Esophagus muscularis mucosa (tissue), 4 donors: Measurements from ENCODE around the gene OR5AR1. TPM values are rescaled to one million over a fixed set of nuclear protein-coding genes. Genes with fewer than 3 reads are reported as not detected.

Experiments used
- DNase-seq: peaks from one replicate; pipeline ENCODE4 v3.0.0-alpha.2; 2017; ENCODE audit errors: extremely low spot score
- H3K27ac ChIP-seq, 4 donors: fragments of 200-600 bp; sonication (generic); replicated peaks in 1 of 4; 1 replicate in 3 of 4; 2 replicates in 1 of 4; pipeline ENCODE4 v1.5.1; 2016 to 2019; ENCODE audit warnings: mild to moderate bottlenecking in 1 of 4
- H3K27me3 ChIP-seq, 4 donors: fragments of 200-600 bp; sonication (generic); one replicate each; pipeline versions ENCODE4 v1.5.1 to v1.6.0; 2016 to 2019
- H3K36me3 ChIP-seq, 4 donors: fragments of 200-600 bp; sonication (generic); one replicate each; pipeline ENCODE4 v1.5.1; 2016 to 2019
- H3K4me1 ChIP-seq, 4 donors: fragments of 200-600 bp; sonication (generic); one replicate each; pipeline ENCODE4 v1.5.1; 2016 to 2019
- H3K4me3 ChIP-seq, 4 donors: fragments of 200-600 bp; sonication (generic); 1 replicate in 2 of 4; 2 replicates in 2 of 4; pipeline ENCODE4 v1.5.1; 2016 to 2019; ENCODE audit warnings: mild to moderate bottlenecking in 4 of 4, moderate library complexity in 1 of 4
- H3K9me3 ChIP-seq, 4 donors: fragments of 200-600 bp; sonication (generic); 1 replicate in 3 of 4; 2 replicates in 1 of 4; pipeline ENCODE4 v1.5.1; 2016 to 2019
- CTCF ChIP-seq, 3 experiments: fragments of 200-600 bp in 2 of 3; fragments of 450-650 bp in 1 of 3; sonication (generic) in 2 of 3; IDR thresholded peaks; one replicate each; pipeline ENCODE4 v1.5.1; 2017 to 2019; ENCODE audit warnings: antibody characterized with exemption in 3 of 3, mild to moderate bottlenecking in 2 of 3, moderate library complexity in 1 of 3
- EP300 ChIP-seq: sonication (generic); formaldehyde crosslinking; IDR thresholded peaks from one replicate; pipeline ENCODE4 v1.6.1; 2017; ENCODE audit warnings: antibody characterized with exemption
- POLR2A ChIP-seq: fragments of 450-650 bp; IDR thresholded peaks from one replicate; pipeline ENCODE4 v1.6.1; 2017; ENCODE audit warnings: antibody characterized with exemption, moderate library complexity, mild to moderate bottlenecking, low read depth
- POLR2AphosphoS5 ChIP-seq, 2 donors: sonication (generic); formaldehyde crosslinking; IDR thresholded peaks; one replicate each; pipeline ENCODE4 v1.6.1; 2017; ENCODE audit warnings: antibody characterized with exemption in 2 of 2
- WGBS: methylation state at CpG from one replicate; pipeline ENCODE4 v1.1.5; 2018; 5-methylcytosine and 5-hydroxymethylcytosine counted together
- intact Hi-C: fragments of 100-400 bp; cut with DNase I; formaldehyde crosslinking; loops from one replicate; pipeline ENCODE4 v1.15.1; 2023
- small RNA-seq, 3 donors: library from RNA; depleted of rRNA; stranded (forward); fragments of <200 nt; gene quantifications; one replicate each; pipeline ENCODE3, GENCODE V24; 2016
- total RNA-seq, 4 donors: library from RNA; depleted of rRNA; stranded (reverse); fragments of >200 nt; gene quantifications; one replicate each; pipeline versions ENCODE4 v1.1.0 to v1.2.1, GENCODE V29; 2016

Gene OR5AR1
- total RNA-seq, 4 donors from 2014 or later = not detected

GRCh38 chr11:56700914-56701485, 37.5 kb downstream of the OR5AR1 start:
- Histone ChIP-seq H3K9me3 (no peaks in the 10 kb centered on the region), H3K27me3 (no peaks in the 10 kb centered on the region), H3K4me1 (no peaks in the 10 kb centered on the region), H3K36me3 (no peaks in the 10 kb centered on the region), H3K4me3 (no peak overlapping the region), H3K27ac (no peak overlapping the region)
- TF ChIP-seq POLR2AphosphoS5 (IDR thresholded peaks at IDR 0.05) (no peak), CTCF (IDR thresholded peaks at IDR 0.05) (no peak), POLR2A (no peak), EP300 (no peak)
- DNase-seq = no peak
- intact Hi-C loops = no loop called here
- 56% methylated on average over 8 of the region's 8 CpGs for WGBS

- DNase-seq = no peak
- intact Hi-C loops = no loop called here
- no peaks in the 10 kb centered on the region for H3K36me3 ChIP-seq
- no peak overlapping the region for H3K4me3 ChIP-seq
- no peaks in the 10 kb centered on the region for H3K4me1 ChIP-seq
- no peak overlapping the region for H3K27ac ChIP-seq
- no peaks in the 10 kb centered on the region for H3K27me3 ChIP-seq
- TF ChIP-seq EP300 (no peak), POLR2A (no peak), CTCF (IDR thresholded peaks at IDR 0.05) (no peak), POLR2AphosphoS5 (IDR thresholded peaks at IDR 0.05) (no peak)
- H3K9me3 ChIP-seq = peaks cover 0 to 5% (median 0%) of the 10 kb centered on the region in 4 donors
- WGBS = 62% methylated on average over 1 of the region's 1 CpG
These were observed 42.4 kb downstream of the OR5AR1 start for GRCh38 chr11:56705784-56706396.

DNA sequence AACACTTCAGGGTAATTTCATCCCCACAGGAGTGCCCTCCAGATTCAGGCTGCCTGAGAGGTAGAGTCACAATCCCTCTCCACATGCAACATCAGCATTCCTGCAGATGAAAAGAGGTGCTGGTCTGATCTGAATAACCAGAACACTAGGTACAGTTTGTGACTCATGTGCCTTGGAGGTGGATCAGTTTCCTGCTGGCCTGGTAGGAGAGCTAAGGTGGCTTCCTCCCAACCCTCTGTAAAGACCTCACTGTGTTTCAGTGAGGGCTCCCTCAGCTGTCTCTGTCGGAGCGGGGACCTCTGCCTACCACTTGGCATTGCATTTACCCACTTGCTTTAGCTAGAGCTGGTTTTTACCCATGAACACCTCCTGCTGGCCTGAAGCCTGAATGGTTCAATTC, 43.0 kb downstream of the OR5AR1 start:
- DNase-seq = no peak
- intact Hi-C loops = no loop called here
- TF ChIP-seq POLR2A (no peak), POLR2AphosphoS5 (IDR thresholded peaks at IDR 0.05) (no peak), EP300 (no peak), CTCF (IDR thresholded peaks at IDR 0.05) (no peak)
- Histone ChIP-seq H3K36me3 (no peaks in the 10 kb centered on the region), H3K4me3 (no peak overlapping the region), H3K4me1 (no peaks in the 10 kb centered on the region), H3K27ac (no peak overlapping the region), H3K9me3 (peaks cover 0 to 5% (median 0%) of the 10 kb centered on the region in 4 donors), H3K27me3 (no peaks in the 10 kb centered on the region)
- WGBS = 86% methylated on average over 2 of the region's 2 CpGs

DNA sequence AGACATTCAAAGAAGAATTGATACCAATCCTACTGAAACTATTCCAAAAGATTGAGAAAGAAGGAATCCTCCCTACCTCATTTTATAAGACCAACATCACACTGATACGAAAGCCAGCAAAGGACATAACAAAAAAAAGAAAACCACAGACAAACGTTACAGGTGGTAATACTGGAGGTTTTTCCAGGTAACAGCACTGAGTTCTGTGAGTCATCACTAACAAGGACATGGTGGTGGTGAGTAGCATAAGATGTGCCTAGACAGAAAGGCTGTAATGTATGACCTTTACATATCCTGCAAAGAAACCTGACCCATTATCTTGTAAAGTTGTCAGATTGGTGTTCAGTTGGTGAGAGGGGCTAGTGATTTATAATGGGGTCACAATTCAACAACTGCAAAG, 50.7 kb downstream of the OR5AR1 start:
- 68% methylated on average over 2 of the region's 2 CpGs for WGBS
- Histone ChIP-seq H3K9me3 (no peaks in the 10 kb centered on the region), H3K27ac (no peak overlapping the region), H3K36me3 (no peaks in the 10 kb centered on the region), H3K4me3 (no peak overlapping the region), H3K27me3 (no peaks in the 10 kb centered on the region), H3K4me1 (no peaks in the 10 kb centered on the region)
- intact Hi-C loops = no loop called here
- no peak for DNase-seq
- TF ChIP-seq POLR2AphosphoS5 (IDR thresholded peaks at IDR 0.05) (no peak), CTCF (IDR thresholded peaks at IDR 0.05) (no peak), POLR2A (no peak), EP300 (no peak)

Small RNAs within 50 kb of the gene (small RNA-seq; reads per million reads assigned to genes)
- 0 reads per million in 3 donors for gene AP004245.1

Other genes starting within 250 kb of the OR5AR1 start
- gene OR5M3, start 190.3 kb upstream of the OR5AR1 start, total RNA-seq = not detected
- gene OR5M8, start 172.3 kb upstream of the OR5AR1 start, total RNA-seq = not detected
- not detected for gene OR5M11, start 120.4 kb upstream of the OR5AR1 start, total RNA-seq
- not detected for gene OR5M10, start 86.0 kb upstream of the OR5AR1 start, total RNA-seq
- gene OR5M1, start 48.8 kb upstream of the OR5AR1 start, total RNA-seq = not detected
- not detected for gene OR5AP2, start 21.2 kb upstream of the OR5AR1 start, total RNA-seq
- gene OR9G1, start 35.4 kb downstream of the OR5AR1 start, total RNA-seq = not detected
- gene OR9G4, start 85.0 kb downstream of the OR5AR1 start, total RNA-seq = not detected